ENCODE measurements around the gene PHLPP1.

PHLPP1 gene

GRCh38 chr18:62942578-62942977 lies 227.2 kb downstream of the PHLPP1 start:
- H3K27me3 ChIP-seq (ENCODE audit: insufficient read depth, low read length) = no peaks in the 10 kb centered on the region
- no peak overlapping the region for H3K4me3 ChIP-seq (ENCODE audit: low read length)
- H3K9me3 ChIP-seq (ENCODE audit: insufficient read depth, low read depth, low read length) = no peaks in the 10 kb centered on the region
- 96% methylated on average over 6 of the region's 8 CpGs for WGBS
- no peak overlapping the region for H3K27ac ChIP-seq (ENCODE audit: low read depth, low read length)
- no peak overlapping the region for H3K9ac ChIP-seq (ENCODE audit: low read depth, low read length)
- H3K4me1 ChIP-seq (ENCODE audit: insufficient read depth, low read length) = no peaks in the 10 kb centered on the region
- H3K36me3 ChIP-seq (ENCODE audit: insufficient read depth, low read length) = peaks cover 59% of the 10 kb centered on the region

DNA sequence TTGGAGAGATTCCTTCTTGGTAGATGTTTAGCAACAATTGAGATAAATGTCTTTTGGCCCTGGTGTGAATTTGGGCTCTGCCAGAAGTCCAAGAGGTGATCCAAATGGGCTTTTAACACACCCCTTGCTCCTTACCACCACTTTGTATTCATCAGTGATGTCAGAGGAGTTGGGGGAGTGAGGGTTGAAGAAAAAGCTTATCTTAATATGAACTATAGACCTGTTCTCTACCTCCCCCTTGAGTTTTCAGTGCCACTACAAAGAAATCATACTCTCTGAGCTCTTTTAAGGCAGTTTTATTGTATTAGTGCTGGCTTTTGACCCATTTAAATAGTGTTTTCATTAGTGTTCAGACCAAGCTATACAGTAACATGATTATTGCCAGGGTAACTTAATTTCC lies 229.1 kb downstream of the PHLPP1 start:
- Histone ChIP-seq H3K27ac (ENCODE audit: low read depth, low read length) (no peak overlapping the region), H3K9me3 (ENCODE audit: insufficient read depth, low read depth, low read length) (no peaks in the 10 kb centered on the region), H3K36me3 (ENCODE audit: insufficient read depth, low read length) (peaks cover 60% of the 10 kb centered on the region), H3K4me3 (ENCODE audit: low read length) (no peak overlapping the region), H3K4me1 (ENCODE audit: insufficient read depth, low read length) (no peaks in the 10 kb centered on the region), H3K27me3 (ENCODE audit: insufficient read depth, low read length) (no peaks in the 10 kb centered on the region), H3K9ac (ENCODE audit: low read depth, low read length) (no peak overlapping the region)

DNA sequence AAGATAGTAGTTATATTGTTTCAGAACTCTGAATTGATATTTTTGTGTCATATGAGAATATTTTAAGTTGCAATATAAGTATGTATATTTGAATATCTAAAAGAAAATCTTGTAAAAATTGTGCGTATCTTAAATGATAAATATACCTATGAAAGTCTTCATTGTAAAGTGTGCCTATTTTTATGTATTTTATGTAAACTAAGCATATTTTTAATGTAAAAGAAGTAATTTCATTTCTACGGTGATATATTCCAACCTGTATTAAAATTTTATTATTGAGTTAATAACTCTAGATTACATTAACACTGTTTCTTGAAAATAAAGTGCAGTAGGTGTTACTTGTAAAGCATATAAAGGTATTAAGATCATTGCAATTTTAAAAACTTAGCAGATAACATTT lies 233.4 kb downstream of the PHLPP1 start:
- Histone ChIP-seq H3K9ac (ENCODE audit: low read depth, low read length) (no peak overlapping the region), H3K27me3 (ENCODE audit: insufficient read depth, low read length) (no peaks in the 10 kb centered on the region), H3K36me3 (ENCODE audit: insufficient read depth, low read length) (peaks cover 57% of the 10 kb centered on the region), H3K9me3 (ENCODE audit: insufficient read depth, low read depth, low read length) (no peaks in the 10 kb centered on the region), H3K27ac (ENCODE audit: low read depth, low read length) (no peak overlapping the region), H3K4me1 (ENCODE audit: insufficient read depth, low read length) (peaks cover under 1% of the 10 kb centered on the region), H3K4me3 (ENCODE audit: low read length) (no peak overlapping the region)
- no CpG with 5 or more reads among the region's 2 CpGs for WGBS

GRCh38 chr18:62950246-62950645 lies 234.9 kb downstream of the PHLPP1 start:
- no CpG with 5 or more reads among the region's 1 CpG for WGBS
- Histone ChIP-seq H3K9ac (ENCODE audit: low read depth, low read length) (no peak overlapping the region), H3K27ac (ENCODE audit: low read depth, low read length) (no peak overlapping the region), H3K36me3 (ENCODE audit: insufficient read depth, low read length) (peaks cover 51% of the 10 kb centered on the region), H3K4me3 (ENCODE audit: low read length) (no peak overlapping the region), H3K9me3 (ENCODE audit: insufficient read depth, low read depth, low read length) (no peaks in the 10 kb centered on the region), H3K27me3 (ENCODE audit: insufficient read depth, low read length) (no peaks in the 10 kb centered on the region), H3K4me1 (ENCODE audit: insufficient read depth, low read length) (peaks cover 10% of the 10 kb centered on the region)

DNA sequence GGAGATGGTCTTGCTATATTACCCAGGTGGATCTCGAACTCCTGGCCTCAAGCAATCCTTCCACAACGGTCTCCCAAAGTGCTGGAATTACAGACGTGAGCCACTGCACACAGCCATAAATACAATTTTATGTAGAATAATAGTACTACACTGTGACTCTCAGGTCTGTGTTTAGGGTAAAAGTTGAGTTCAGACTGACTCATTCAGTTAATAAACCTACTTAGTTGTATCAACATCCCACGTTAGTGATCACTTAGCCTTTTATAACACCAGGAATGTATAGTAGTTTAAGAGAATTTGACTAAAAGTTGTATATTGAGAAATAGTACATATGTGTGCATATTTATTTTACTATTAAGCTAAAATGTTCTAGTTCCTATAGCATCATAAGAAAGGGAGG lies 237.5 kb downstream of the PHLPP1 start:
- Histone ChIP-seq H3K4me1 (ENCODE audit: insufficient read depth, low read length) (peaks cover 10% of the 10 kb centered on the region), H3K4me3 (ENCODE audit: low read length) (no peak overlapping the region), H3K9ac (ENCODE audit: low read depth, low read length) (no peak overlapping the region), H3K9me3 (ENCODE audit: insufficient read depth, low read depth, low read length) (no peaks in the 10 kb centered on the region), H3K27ac (ENCODE audit: low read depth, low read length) (no peak overlapping the region), H3K27me3 (ENCODE audit: insufficient read depth, low read length) (no peaks in the 10 kb centered on the region), H3K36me3 (ENCODE audit: insufficient read depth, low read length) (peaks cover 37% of the 10 kb centered on the region)
- WGBS = 96% methylated on average over 3 of the region's 4 CpGs

GRCh38 chr18:62953663-62954062 lies 238.3 kb downstream of the PHLPP1 start:
- Histone ChIP-seq H3K4me3 (ENCODE audit: low read length) (no peak overlapping the region), H3K36me3 (ENCODE audit: insufficient read depth, low read length) (peaks cover 41% of the 10 kb centered on the region), H3K4me1 (ENCODE audit: insufficient read depth, low read length) (peaks cover 10% of the 10 kb centered on the region), H3K9ac (ENCODE audit: low read depth, low read length) (no peak overlapping the region), H3K27ac (ENCODE audit: low read depth, low read length) (no peak overlapping the region), H3K27me3 (ENCODE audit: insufficient read depth, low read length) (no peaks in the 10 kb centered on the region), H3K9me3 (ENCODE audit: insufficient read depth, low read depth, low read length) (no peaks in the 10 kb centered on the region)
- WGBS = 78% methylated on average over 2 of the region's 2 CpGs

- no peak overlapping the region for H3K27ac ChIP-seq (ENCODE audit: low read depth, low read length)
- H3K9ac ChIP-seq (ENCODE audit: low read depth, low read length) = no peak overlapping the region
- peaks cover 10% of the 10 kb centered on the region for H3K4me1 ChIP-seq (ENCODE audit: insufficient read depth, low read length)
- 57% methylated on average over 1 of the region's 2 CpGs for WGBS
- peaks cover 48% of the 10 kb centered on the region for H3K36me3 ChIP-seq (ENCODE audit: insufficient read depth, low read length)
- H3K4me3 ChIP-seq (ENCODE audit: low read length) = no peak overlapping the region
- H3K9me3 ChIP-seq (ENCODE audit: insufficient read depth, low read depth, low read length) = no peaks in the 10 kb centered on the region
- no peaks in the 10 kb centered on the region for H3K27me3 ChIP-seq (ENCODE audit: insufficient read depth, low read length)
Observed at GRCh38 chr18:62954366-62954765, 239.0 kb downstream of the PHLPP1 start.

- H3K27ac ChIP-seq (ENCODE audit: low read depth, low read length) = no peak overlapping the region
- 87% methylated on average over 9 of the region's 9 CpGs for WGBS
- H3K9me3 ChIP-seq (ENCODE audit: insufficient read depth, low read depth, low read length) = no peaks in the 10 kb centered on the region
- H3K36me3 ChIP-seq (ENCODE audit: insufficient read depth, low read length) = peaks cover 49% of the 10 kb centered on the region
- peaks cover 22% of the 10 kb centered on the region for H3K4me1 ChIP-seq (ENCODE audit: insufficient read depth, low read length)
- H3K27me3 ChIP-seq (ENCODE audit: insufficient read depth, low read length) = no peaks in the 10 kb centered on the region
- H3K4me3 ChIP-seq (ENCODE audit: low read length) = no peak overlapping the region
- H3K9ac ChIP-seq (ENCODE audit: low read depth, low read length) = no peak overlapping the region
Observed at GRCh38 chr18:62957885-62958472, 242.6 kb downstream of the PHLPP1 start.

GRCh38 chr18:62959481-62959880 lies 244.1 kb downstream of the PHLPP1 start:
- H3K4me1 ChIP-seq (ENCODE audit: insufficient read depth, low read length) = peaks cover 22% of the 10 kb centered on the region
- WGBS = over 99% methylated on average over 3 of the region's 3 CpGs

GRCh38 chr18:62963507-62963906 lies 248.2 kb downstream of the PHLPP1 start:
- Histone ChIP-seq H3K9ac (ENCODE audit: low read depth, low read length) (no peak overlapping the region), H3K36me3 (ENCODE audit: insufficient read depth, low read length) (peaks cover 65% of the 10 kb centered on the region), H3K4me1 (ENCODE audit: insufficient read depth, low read length) (peaks cover 19% of the 10 kb centered on the region), H3K27me3 (ENCODE audit: insufficient read depth, low read length) (no peaks in the 10 kb centered on the region), H3K9me3 (ENCODE audit: insufficient read depth, low read depth, low read length) (no peaks in the 10 kb centered on the region), H3K27ac (ENCODE audit: low read depth, low read length) (peak overlapping the region; percentile 6; the same call in 1 of the 2 replicates), H3K4me3 (ENCODE audit: low read length) (no peak overlapping the region)
- 40% methylated on average over 2 of the region's 3 CpGs for WGBS

More at GRCh38 chr18:62959481-62959880, 244.1 kb downstream of the PHLPP1 start:
- Histone ChIP-seq H3K9ac (ENCODE audit: low read depth, low read length) (no peak overlapping the region), H3K27ac (ENCODE audit: low read depth, low read length) (no peak overlapping the region), H3K27me3 (ENCODE audit: insufficient read depth, low read length) (no peaks in the 10 kb centered on the region), H3K9me3 (ENCODE audit: insufficient read depth, low read depth, low read length) (no peaks in the 10 kb centered on the region), H3K4me3 (ENCODE audit: low read length) (no peak overlapping the region), H3K36me3 (ENCODE audit: insufficient read depth, low read length) (peaks cover 62% of the 10 kb centered on the region)

- Histone ChIP-seq H3K27ac (ENCODE audit: low read depth, low read length) (peak overlapping the region; percentile 8; the same call in 1 of the 2 replicates), H3K4me1 (ENCODE audit: insufficient read depth, low read length) (peaks cover 19% of the 10 kb centered on the region), H3K27me3 (ENCODE audit: insufficient read depth, low read length) (no peaks in the 10 kb centered on the region), H3K9me3 (ENCODE audit: insufficient read depth, low read depth, low read length) (no peaks in the 10 kb centered on the region), H3K9ac (ENCODE audit: low read depth, low read length) (no peak overlapping the region), H3K4me3 (ENCODE audit: low read length) (no peak overlapping the region), H3K36me3 (ENCODE audit: insufficient read depth, low read length) (peaks cover 56% of the 10 kb centered on the region)
- WGBS = 85% methylated on average over 1 of the region's 1 CpG
Observed at GRCh38 chr18:62964432-62964831, 249.1 kb downstream of the PHLPP1 start.

DNA sequence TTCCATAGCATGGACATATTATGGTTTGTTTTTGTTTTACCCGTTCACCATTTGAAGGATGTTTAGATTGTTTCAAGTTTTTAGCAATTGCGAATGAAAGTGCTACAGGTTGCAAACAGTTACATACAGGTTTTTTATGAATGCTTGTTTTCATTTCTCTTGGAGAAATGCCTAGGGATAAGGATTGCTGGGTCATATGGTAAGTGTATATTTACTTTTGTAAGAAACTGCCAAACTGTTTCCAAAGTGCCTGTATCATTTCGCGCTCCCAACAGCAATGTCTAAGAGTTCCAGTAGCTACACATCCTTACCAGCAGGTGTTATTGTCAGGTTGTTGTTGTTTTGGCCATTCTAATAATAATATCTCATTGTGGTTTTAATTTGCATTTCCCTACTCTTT lies 251.7 kb downstream of the PHLPP1 start:
- Histone ChIP-seq H3K4me3 (ENCODE audit: low read length) (no peak overlapping the region), H3K27me3 (ENCODE audit: insufficient read depth, low read length) (no peaks in the 10 kb centered on the region), H3K9ac (ENCODE audit: low read depth, low read length) (no peak overlapping the region), H3K9me3 (ENCODE audit: insufficient read depth, low read depth, low read length) (no peaks in the 10 kb centered on the region), H3K27ac (ENCODE audit: low read depth, low read length) (no peak overlapping the region), H3K4me1 (ENCODE audit: insufficient read depth, low read length) (peaks cover 16% of the 10 kb centered on the region), H3K36me3 (ENCODE audit: insufficient read depth, low read length) (peaks cover 40% of the 10 kb centered on the region)
- 99% methylated on average over 4 of the region's 4 CpGs for WGBS
